Measurements from ENCODE around the gene PPP1R8.
A peak's percentile ranks its signal among the peaks of the same experiment; 100 is the strongest.
"Not testable (repeated sequence)": the region's sequence is repeated elsewhere in the genome, so short reads cannot be mapped to it uniquely, and the experiment has no call there.

The PPP1R8 gene

GRCh38 chr1:27830621-27831440 lies at the start of gene PPP1R8:
TSS of gene PPP1R8 (plus strand) at chr1:27830782. CDS start at chr1:27830836, 54 bp downstream.
- TF ChIP-seq CTCF (IDR thresholded peaks at IDR 0.05; ENCODE audit: insufficient read depth, low read depth, low read length, missing control alignments): no peak
- DNase-seq (ENCODE audit: low read depth): peak; percentile 97
- H3K4me3 ChIP-seq (ENCODE audit: low read depth, low read length): peak within 1 kb of the TSS; percentile 96

- no peak for TF ChIP-seq CTCF (IDR thresholded peaks at IDR 0.05; ENCODE audit: insufficient read depth, low read depth, low read length, missing control alignments)
- no peak for DNase-seq (ENCODE audit: low read depth)
- H3K4me3 ChIP-seq (ENCODE audit: low read depth, low read length): no peak overlapping the region
These were observed 47.6 kb upstream of the PPP1R8 start for GRCh38 chr1:27782950-27783349.

- no peak overlapping the region for H3K4me3 ChIP-seq (ENCODE audit: low read depth, low read length)
- DNase-seq (ENCODE audit: low read depth): no peak
- TF ChIP-seq CTCF (IDR thresholded peaks at IDR 0.05; ENCODE audit: insufficient read depth, low read depth, low read length, missing control alignments): no peak
These were observed 45.9 kb upstream of the PPP1R8 start for GRCh38 chr1:27784700-27785099.

- no peak overlapping the region for H3K4me3 ChIP-seq (ENCODE audit: low read depth, low read length)
- no peak for TF ChIP-seq CTCF (IDR thresholded peaks at IDR 0.05; ENCODE audit: insufficient read depth, low read depth, low read length, missing control alignments)
- no peak for DNase-seq (ENCODE audit: low read depth)
These were observed 44.7 kb upstream of the PPP1R8 start for GRCh38 chr1:27785781-27786455.

GRCh38 chr1:27787895-27788294 lies 42.7 kb upstream of the PPP1R8 start:
- no peak for TF ChIP-seq CTCF (IDR thresholded peaks at IDR 0.05; ENCODE audit: insufficient read depth, low read depth, low read length, missing control alignments)
- H3K4me3 ChIP-seq (ENCODE audit: low read depth, low read length): no peak overlapping the region
- no peak for DNase-seq (ENCODE audit: low read depth)

- TF ChIP-seq CTCF (IDR thresholded peaks at IDR 0.05; ENCODE audit: insufficient read depth, low read depth, low read length, missing control alignments): no peak
- no peak for DNase-seq (ENCODE audit: low read depth)
- no peak overlapping the region for H3K4me3 ChIP-seq (ENCODE audit: low read depth, low read length)
These were observed 41.0 kb upstream of the PPP1R8 start for GRCh38 chr1:27789540-27790041.

- not testable (repeated sequence) for H3K4me3 ChIP-seq (ENCODE audit: low read depth, low read length); DNase-seq (ENCODE audit: low read depth)
These were observed 40.3 kb upstream of the PPP1R8 start for GRCh38 chr1:27790270-27790669.
